Dedifferentiated amniotic fluid mesenchymal stem cell (primary cell): ENCODE results near the gene PARD3B.

Experiments
- DNase-seq: peaks from one replicate; pipeline ENCODE4 v3.0.0-alpha.2; 2016; ENCODE audit errors: extremely low spot score

The PARD3B gene

GRCh38 chr2:204657024-204657423 is 111.7 kb downstream of the PARD3B start:
- DNase-seq: no peak

GRCh38 chr2:204662956-204663355 is 117.7 kb downstream of the PARD3B start:
- DNase-seq: no peak

DNA sequence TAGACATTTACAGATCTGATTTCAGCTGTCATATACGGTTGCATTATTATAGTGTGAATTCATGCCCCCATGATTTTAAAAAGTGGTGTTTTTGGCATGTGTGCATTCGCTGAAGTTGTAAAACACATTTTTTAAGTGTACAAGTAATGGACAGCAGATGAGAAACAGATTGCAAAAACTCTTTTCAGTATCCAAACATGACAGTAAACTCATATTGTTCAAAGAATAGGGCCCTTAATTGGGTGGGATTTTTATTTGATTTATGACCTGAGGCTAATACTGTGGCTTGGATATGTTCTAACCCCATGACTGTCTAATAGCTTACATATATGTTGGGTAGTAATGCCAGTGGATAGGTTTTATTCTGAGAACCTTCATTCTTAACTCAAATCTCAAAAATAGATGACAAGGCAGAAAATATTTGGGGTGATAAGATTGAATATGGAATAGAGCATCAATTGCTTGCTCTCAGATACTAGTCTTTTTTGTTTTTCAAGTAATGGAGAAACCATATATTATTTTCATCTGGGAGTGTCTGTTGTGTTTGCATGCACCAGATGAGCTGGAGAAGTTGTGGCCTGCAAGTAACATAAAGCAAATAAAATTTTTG is 118.6 kb downstream of the PARD3B start:
- DNase-seq: no peak

GRCh38 chr2:204664708-204665121 is 119.4 kb downstream of the PARD3B start:
- DNase-seq: peak; percentile 67

GRCh38 chr2:204665207-204665606 is 119.9 kb downstream of the PARD3B start:
- peak; percentile 72 for DNase-seq

- no peak for DNase-seq
Measured at GRCh38 chr2:204665771-204666170, 120.5 kb downstream of the PARD3B start.

DNA sequence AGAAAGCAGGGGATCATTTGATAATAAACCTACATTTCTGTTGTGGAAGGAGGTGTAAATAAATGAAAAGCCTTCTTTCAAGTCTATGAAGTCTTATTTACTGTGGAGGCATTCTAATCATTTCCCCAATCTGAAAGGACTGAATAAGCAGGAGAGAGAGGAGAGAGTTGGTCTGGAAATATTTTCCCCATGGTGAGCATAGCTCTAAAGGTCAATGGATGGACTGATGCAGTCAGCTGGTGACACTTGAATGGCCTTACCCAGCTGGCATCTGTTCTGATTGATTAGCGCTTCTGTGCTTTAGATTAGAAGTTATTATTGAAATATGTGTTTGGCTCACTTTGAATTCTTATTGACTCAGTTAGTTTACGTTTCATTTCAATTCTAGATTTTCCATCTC is 122.7 kb downstream of the PARD3B start:
- DNase-seq: no peak

DNA sequence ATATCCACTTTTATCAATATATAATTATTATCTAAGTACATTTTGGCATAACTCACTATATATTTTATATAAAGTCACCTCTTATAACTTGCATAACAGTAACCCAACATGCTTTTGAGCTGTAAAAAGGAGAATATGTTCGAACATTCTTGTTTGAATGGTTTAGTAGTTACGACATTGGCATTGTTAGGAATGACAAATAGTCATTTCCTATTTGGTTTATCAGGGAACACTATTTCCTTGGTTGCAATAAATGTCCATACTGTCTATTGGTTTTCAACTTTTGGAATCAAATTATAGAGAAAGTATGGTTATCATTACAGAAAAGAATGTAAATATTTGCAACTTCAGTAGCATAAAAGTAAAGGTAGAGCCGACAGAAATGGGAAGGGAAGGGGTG is 124.1 kb downstream of the PARD3B start:
- no peak for DNase-seq

- DNase-seq: no peak
Measured at GRCh38 chr2:204670124-204670523, 124.8 kb downstream of the PARD3B start.

GRCh38 chr2:204670756-204671155 is 125.5 kb downstream of the PARD3B start:
- no peak for DNase-seq

- DNase-seq: no peak
Measured at GRCh38 chr2:204672772-204673171, 127.5 kb downstream of the PARD3B start.

DNA sequence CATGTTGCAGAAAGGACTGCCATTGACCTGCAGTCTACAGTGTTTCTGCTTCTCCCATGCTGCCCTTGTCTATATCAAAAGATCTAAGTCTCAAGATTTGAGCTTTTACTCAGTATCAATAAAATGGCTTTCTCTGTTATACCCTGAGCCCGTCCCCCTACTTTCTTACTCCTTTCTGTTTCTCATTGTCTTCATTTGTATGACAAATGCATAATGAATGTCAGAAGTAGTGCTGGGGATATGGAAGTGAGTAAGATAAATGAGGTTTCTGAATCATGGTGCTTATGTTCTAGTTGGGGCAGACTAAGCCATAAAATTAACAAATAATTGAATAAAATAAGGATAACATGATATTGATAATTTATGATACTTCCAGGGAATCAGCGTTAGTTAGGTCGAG is 128.6 kb downstream of the PARD3B start:
- DNase-seq: no peak

GRCh38 chr2:204678031-204678430 is 132.8 kb downstream of the PARD3B start:
- no peak for DNase-seq

- no peak for DNase-seq
Measured at GRCh38 chr2:204680576-204680975, 135.3 kb downstream of the PARD3B start.

- peak; percentile 48 for DNase-seq
Measured at GRCh38 chr2:204681412-204681811, 136.1 kb downstream of the PARD3B start.

GRCh38 chr2:204683384-204683783 is 138.1 kb downstream of the PARD3B start:
- DNase-seq: no peak

- no peak for DNase-seq
Measured at GRCh38 chr2:204686406-204686805, 141.1 kb downstream of the PARD3B start.

GRCh38 chr2:204687776-204688175 is 142.5 kb downstream of the PARD3B start:
- DNase-seq: no peak

DNA sequence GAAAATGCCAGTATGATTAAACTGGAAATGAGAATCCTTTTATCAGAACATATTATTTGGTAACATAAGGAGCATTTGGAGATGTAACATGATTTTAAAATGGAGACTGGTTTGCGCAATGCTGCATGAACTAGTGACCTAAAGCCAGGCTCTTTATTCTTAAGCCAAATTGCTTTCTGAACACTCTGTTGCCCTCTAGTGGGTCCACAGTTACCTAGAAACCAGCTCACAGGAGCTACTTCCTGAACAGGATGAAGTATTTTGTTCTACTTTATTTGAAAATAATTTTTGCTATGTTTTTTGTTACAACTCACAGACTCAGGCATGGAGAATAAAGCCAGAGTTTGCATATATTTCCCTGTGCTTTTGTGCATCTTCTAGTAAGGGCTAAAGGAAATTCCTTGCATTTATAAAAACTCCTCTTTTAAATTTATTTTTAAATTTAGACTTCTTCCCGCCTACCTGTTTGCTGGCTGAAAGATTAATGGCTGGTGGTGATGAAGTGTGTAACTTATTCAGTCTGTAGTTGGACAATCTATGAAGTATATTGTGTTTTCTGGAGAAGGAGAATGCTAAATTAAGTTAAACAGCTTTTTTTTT is 146.7 kb downstream of the PARD3B start:
- peak; percentile 80 for DNase-seq

- no peak for DNase-seq
Measured at GRCh38 chr2:204692790-204693189, 147.5 kb downstream of the PARD3B start.

- DNase-seq: no peak
Measured at GRCh38 chr2:204693262-204693661, 148.0 kb downstream of the PARD3B start.

DNA sequence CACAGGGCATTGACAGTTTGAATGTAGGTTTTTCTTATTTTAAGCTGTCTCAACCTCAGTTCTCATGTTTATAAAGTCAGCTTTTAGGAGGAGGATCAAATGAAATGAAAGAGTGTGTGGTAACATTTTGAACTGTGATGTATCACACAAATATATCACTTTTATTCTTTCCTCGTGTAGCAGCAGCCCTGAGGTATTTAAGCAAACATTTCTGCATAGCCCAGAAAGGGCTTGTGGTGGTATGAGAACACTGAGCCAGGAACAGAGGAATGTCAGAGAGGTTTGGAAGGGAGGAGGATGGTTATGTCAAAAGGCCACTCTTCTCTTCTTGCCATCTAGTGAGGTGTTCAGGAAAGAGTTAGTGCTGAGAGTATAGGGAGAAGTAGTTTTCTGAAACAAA is 150.2 kb downstream of the PARD3B start:
- peak; percentile 22 for DNase-seq

- no peak for DNase-seq
Measured at GRCh38 chr2:204696124-204696523, 150.8 kb downstream of the PARD3B start.
